GF-D8 (cell line): ENCODE results near the gene WDR27.
A peak's percentile ranks its signal among the peaks of the same experiment; 100 is the strongest.
"Not testable (repeated sequence)": the region's sequence is repeated elsewhere in the genome, so short reads cannot be mapped to it uniquely, and the experiment has no call there.

Source experiments
- DNase-seq: peaks from one replicate; lab custom pipeline; 2025; lab: John Stamatoyannopoulos, UW

WDR27 gene

DNA sequence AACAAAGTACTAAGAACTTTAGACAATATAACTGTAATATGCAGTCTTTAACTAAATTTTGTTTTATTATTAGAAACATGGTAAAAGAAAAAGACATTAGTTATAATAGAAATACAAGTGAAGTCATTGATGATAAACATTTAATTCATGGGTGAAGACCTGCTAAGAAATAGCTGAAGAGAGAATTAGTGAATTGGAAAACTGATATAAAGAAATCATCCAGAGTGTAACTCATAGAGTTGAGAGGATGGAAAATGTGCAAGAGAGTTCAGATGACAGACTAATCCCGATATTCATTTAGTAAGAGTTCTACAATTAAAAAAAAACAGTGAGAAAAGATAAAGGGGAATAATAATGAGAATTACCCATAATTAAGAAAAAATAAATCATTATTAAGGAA is 227.5 kb downstream of the WDR27 start:
- DNase-seq, result no peak

DNA sequence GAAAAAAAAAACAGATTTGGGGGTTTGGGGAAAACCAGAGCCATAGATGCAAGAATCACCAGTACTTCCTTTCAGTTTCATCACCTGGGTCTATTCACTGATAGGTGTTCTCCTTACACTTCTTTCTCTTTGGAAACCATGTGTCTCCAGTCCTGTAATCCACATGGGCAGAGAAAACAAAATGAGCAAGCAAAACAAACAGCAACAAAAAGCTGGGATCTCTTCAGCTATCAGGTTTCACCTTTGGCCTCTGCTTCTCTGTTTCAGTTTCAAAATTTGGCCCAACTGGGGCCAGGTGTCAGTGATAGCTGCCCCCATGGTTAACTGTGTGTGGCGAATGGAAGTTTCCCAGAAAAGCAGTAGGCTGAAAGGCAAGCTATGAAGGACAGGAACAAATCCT is 228.2 kb downstream of the WDR27 start:
- no peak for DNase-seq

DNA sequence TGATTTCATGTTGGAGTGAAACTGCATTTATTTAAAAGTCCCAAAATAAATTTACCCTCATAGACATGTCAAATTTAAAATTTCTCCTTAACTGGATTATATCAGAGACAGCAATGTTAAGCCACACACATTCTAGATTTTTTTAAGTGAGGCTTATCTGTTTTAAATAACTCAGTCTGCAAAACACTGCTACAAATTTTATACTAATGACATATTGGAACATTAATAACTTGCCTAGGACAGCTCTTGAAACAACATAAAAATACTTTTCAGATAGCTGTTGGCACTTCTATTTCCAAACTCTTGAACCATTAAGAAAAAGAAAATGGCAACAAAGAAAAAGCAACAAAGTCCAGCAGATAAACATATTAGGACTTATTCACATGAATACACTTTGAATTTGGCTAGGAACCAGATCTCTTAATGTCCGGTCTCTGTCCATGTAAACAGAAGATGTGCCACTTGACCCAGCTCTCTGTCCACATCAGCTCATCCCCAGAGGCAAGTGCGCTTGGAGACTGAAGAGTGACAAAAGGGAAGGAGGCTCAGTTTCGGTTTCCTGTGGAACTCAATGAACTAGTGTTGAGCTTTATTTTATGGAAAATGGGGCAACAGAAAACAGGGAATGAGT is 228.9 kb downstream of the WDR27 start:
- no peak for DNase-seq

DNA sequence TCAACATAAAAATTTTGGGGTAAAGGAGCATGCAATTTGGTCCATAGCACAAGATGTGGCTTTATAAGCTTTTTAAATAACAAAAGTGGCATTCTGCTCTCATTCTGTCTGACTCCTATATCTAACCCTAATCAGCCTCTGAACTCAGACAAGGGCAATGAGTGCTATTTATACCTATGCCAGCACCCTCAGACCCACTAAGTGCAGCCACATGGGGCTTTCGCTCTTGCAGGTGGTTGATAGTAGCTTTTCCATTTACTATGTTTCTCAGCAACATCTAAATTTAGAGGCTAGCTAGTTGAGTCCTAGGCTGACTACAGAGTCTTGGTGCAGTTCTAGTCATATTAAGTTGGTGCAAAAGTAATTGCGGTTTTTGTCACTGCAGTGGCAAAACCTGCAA is 231.0 kb downstream of the WDR27 start:
- no peak for DNase-seq

DNA sequence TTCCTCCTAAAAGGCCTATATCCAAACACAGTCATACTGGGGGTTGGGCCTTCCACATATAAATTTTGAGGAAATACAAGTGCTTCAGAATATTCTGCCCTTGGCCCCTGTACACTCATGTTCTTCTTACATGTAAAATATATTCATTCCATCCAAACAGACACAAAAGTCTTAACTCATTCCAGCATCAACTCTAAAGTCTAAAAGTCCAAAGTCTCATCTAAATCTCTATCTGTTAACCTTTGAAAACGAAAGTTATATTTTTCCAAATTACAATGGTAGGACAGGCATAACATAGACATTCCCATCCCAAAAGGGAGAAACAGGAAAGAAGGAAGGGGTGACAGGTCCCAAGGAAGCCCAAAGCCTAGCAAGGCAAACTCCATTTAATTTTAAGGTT is 232.8 kb downstream of the WDR27 start:
- DNase-seq, result no peak

DNA sequence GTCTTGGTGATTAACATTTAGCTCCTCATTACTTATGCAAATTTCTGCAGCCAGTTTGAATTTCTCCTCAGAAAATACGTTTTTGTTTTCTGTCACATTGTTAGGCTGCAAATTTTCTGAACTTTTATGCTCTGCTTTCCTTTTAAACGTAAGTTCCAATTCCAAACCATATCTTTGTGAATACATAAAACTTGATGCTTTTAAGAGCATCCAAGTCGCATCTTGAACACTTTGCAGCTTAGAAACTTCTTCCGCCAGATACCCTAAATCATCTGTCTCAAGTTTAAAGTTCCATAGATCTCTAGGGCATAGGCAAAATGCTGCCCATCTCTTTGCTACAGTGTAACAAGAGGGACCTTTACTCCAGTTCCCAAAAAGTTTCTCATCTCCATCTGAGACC is 234.1 kb downstream of the WDR27 start:
- not testable (repeated sequence) for DNase-seq

DNA sequence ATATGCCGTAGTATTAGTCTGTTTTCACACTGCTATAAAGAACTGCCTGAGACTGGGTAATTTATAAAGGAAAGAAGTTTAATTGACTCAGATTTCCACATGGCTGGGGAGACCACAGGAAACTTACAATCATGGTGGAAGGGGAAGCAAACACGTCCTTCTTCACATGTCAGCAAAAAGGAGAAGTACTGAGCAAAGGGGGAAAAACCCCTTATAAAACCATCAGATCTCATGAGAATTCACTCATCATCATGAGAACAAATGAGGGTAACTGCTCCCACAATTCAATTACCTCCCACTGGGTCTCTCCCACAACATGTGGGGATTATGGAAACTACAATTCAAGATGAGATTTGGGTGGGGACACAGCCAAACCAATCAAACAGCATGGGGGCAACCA is 235.6 kb downstream of the WDR27 start:
- peak; percentile 22 for DNase-seq

DNA sequence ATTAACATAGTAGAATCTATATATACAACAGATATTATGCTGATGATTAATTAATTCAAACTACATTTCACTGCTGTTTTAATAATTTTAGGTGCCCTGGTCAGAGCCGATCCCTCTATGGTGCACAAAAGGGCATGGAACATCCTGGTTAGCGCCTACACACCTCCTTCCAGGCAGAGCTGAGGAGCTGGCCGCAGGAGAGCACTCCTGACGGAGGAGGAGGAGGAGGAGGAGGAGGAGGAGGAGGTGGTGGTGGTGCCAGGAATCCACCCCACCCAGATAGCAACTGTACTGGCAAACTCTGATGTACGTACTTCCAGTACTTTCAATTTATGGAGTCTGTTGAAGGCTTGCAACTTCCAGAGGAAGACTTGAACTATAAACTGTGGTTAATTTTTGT is 244.1 kb downstream of the WDR27 start:
- no peak for DNase-seq

DNA sequence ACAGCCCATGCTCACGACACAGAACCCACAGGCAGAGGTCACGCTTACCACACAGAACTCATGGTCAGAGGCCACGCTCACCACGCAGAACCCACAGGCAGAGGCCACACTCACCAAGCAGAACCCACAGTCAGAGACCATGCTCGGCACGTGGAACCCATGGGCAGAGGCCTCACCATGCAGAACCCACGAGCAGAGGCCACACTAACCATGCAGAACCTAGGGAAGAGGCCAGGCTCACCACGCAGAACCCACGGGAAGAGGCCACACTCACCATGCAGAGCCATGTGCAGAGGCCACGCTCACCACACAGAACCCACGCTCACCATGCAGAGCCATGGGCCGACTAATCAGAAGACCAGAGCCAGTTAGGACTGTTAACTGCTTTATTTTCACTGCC is 245.0 kb downstream of the WDR27 start:
- no peak for DNase-seq

DNA sequence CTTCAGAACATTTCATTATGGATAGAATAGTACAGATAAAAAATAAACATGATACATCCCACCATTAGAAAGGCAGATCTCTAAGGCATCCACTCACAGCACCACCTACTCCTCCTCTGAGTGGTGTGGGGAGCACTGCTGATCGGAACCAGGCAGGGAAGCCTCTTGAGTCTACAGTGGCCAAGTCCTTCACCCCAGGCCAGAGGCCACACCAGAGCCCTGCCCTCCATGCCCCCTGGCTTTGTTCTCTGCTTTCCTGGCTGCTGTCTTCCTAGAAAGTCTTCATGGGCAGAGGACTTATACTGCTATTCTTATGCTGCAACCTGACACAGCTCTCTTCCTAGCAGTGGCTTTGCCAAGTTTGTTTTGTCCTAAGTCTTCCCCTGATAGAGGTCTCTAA is 246.4 kb downstream of the WDR27 start:
- no peak for DNase-seq

DNA sequence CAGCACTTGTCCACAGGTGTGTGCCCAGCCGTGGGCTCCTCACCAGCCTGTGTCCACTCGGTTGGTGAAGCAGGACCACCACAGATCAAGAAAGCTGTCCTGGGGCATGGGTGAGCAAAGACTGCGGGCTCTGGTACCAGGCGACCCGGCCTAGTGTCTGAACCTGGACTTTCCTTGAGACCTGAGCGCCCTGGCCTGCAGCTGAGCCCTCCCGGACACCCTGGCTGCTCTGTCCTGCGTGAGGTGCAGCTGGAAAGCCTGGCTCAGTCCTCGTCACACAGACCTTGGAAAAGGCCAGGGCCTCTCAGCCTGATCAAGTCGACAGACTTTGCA is 247.0 kb downstream of the WDR27 start:
- DNase-seq, result no peak

DNA sequence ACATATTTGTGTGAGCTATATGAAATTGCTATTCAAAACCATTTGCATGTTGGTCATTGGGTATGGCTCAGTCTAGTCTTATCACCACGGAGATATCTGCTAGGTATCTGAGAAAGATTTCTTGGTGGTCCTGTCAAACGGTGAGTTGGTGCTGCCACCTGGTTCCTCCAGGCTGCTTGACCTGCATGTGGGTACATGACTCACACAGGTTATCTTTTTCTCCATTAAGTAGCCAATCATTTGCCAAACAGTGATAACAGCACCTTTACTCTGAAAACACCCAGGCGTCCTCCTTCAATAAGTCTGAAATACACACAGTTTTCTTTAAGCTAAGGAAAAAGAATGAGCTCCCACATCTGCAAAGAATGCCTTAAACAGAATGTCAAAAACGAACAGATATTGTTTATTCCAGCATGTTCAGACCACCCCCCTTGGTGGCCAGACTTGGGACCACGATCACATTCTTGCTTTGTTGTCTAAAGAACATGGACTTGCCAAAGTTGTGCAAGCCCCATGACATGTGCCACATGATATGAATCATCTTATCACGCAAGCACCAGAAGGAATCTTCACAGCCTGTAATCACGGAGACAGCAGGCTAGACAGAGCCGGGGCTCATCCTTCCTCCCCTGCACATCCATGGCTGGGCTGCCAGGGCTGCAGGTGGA is 247.5 kb downstream of the WDR27 start:
- DNase-seq, result no peak

DNA sequence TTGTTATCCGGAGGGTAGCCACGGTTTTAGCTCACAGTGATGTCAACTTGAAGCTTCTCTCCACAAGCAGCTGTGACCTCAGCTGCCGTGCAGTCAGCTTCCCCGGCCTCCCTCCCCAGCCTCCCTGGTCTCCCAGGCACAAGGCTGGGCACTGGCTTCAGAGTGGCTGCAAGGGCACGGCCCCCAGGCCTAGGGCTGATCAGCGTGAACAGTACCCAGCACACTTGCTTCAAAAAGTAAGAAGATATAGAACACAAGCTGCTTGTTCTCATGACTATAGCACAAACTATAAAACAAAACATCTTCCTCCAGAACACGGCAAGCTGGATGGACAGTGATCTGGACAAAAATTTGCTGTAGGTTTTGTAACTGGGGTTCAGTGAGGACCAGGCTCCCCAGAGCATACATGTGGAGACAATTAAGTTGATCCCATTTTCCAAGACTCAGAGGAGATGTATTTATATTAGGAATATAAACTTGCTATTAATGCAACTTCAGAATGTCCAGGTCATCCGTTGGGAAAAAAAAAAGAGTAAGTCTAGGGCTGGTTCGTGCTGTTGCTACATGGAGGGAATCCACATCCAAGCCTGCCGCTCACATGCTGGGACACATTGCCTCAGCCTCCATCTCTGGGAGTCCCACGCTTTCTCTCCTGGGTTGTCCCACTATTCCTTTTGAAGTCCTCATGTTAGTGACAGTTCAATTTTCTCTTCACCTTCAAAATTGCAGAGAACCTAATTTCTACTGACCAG is 248.8 kb downstream of the WDR27 start:
- DNase-seq, result no peak

DNA sequence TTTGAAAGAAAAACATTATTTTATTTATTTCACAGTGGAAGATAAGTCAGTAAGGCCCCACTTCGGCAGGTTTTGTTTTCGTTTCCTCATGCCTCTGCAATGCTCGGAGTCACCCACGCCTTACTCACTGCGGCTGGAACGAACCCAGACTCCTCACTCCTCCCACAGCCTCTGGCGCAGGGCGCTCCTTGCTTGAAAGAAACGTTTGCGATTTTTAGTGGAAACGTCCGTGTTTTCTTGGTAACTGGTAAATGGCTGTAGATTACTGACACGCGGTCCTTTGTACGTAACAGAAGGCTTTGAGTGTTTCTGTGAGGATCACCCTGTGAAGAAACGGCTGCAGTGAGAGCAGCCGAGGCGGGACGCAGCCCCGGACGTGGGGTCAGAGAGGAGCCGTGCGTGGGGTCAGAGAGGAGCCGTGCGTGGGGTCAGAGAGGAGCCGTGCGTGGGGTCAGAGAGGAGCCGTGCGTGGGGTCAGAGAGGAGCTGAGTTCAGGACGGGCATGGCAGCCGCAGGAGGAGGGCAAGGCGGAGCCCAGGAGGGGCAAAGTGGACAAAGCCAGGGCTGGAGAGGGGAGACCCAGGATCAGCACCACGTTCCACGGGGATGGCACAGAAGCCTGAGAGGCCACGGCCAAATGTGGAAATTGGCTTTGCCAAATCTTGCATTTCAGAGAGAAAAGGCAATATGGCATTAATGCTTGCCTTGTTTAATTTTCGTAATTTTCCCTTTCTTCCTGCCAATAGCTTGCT is 249.5 kb downstream of the WDR27 start:
- DNase-seq, result no peak

DNA sequence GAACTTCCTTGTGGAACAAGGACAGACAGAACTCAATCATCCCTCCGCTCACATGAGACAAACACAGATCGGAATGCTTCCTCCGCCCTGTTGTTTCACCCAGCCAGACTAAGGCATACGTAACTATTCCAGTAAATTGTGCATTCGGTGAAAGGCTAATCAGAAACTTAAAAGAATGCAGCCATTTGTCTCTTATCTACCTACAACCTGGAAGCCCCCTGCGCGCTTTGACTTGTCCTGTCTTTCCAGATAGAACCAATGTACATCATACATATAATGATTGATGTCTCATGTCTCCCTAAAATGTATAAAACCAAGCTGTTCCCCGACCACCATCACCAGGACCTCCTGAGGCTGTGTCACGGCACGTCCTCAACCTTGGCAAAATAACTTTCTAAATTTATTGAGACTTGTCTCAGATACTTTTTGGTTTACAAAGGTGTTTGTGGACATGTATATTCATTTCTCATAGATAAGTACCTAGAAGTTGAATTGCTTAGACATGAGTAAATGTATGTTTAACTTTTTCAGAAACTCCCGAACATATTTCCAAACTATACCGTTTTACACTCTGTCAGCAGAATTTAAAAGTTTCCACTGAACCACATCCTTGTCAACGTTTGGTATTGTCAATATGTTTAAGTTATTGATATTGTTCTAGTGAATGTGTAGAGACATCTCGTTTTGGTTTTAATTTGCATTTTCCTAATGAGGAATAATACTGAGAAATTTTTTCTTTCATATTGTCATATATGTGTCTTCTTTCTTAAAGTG is 250.6 kb downstream of the WDR27 start:
- DNase-seq, result no peak

DNA sequence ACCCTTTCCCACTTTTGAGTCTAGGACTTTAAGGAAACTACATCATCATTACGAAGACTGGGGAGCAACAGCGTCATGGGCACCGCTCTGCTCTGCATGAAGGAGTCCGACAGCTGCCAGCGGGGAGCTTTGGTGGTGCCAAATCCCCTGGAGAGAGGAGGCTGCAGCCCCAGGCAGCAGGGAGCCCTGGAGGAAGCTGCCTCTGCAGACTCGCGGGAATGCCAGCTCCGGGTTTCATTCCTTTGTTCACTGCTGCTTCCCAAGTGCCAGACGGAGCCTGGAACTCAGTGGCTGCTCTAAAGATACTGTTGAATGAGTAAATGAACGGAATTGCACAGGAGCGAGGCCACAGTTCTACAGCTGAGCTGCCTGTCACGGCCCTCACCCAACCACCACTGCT is 251.7 kb downstream of the WDR27 start:
- DNase-seq, result no peak

DNA sequence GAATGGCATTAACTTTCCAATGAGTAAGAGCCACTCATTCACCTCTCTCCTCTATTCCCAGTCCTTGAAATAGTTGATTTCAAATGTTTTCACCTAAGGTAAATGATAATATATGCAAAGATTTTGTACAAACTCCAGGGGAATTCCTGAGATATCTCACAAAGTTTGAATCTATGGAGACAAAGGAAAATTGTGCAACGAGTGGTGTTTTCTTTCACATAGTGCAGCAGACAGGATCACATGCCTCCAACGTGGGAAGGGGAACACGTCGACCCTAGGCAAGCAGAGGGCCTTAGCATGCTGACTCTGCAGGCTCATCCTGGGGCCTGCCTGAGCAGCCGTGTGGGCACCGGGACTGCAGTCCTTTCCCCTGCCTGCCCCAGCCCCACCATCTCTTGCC is 252.6 kb downstream of the WDR27 start:
- DNase-seq, result no peak

DNA sequence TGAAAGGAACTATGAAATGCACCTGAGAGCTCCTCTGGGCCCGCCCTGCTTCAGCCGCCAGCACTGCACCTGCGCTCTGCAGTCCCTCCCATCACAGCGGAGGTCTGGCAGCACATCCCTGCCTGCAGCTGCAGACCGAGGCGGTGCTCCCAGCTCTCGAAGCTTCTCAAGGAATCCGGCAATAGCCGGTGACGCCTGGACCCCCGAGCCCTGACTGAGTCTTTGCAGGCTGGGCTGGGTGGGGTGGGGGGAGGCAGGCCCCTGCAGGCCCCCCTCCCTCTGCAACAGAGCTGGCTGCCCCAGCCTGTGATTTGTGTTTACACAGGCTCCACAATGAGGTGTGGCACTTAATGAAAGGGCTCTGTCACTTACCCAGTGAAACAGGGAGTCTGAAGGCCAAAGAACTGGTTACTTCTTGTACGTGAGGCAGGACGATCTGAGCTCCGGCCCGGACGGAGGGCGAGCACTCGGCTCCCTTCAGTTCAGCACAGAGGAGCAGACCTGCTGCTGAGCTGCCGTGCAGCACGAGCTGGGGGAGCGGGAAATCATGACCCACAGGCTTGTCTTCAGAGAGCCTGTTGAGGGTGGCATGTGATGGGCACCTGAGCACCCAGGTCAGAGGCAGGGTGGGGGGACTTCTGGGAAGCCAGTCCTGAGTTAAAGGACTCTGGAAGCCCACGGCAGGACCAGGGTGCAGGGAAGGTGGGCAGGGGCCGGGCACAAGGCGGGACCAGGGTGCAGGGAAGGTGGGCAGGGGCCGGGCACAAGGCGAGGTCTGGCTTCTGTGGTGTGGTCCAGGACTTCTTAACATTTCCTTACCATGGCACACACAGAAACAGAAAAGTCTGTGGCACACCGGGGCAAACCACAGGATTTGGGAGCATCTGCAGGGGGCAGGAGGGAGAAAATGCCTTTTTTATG is 255.9 kb downstream of the WDR27 start:
- no peak for DNase-seq

DNA sequence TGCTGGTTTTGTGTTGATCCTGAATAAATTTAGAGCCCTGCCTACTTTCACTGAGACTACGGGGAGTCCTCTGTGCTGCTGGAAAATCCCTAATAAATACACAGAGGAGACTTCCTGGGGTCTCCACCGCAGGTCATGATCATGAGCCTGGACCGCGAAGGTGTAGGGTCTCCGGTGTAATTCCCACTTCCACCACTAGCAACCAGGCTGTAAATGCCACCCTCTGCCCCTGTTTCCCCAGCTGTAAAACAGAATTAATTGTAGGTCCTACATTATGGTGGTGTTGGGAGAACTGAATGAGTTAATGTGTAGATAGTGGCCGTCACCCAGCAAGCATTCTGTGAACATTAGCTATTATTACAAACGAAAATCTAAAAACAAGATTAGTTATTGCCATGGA is 256.6 kb downstream of the WDR27 start:
- no peak for DNase-seq

DNA sequence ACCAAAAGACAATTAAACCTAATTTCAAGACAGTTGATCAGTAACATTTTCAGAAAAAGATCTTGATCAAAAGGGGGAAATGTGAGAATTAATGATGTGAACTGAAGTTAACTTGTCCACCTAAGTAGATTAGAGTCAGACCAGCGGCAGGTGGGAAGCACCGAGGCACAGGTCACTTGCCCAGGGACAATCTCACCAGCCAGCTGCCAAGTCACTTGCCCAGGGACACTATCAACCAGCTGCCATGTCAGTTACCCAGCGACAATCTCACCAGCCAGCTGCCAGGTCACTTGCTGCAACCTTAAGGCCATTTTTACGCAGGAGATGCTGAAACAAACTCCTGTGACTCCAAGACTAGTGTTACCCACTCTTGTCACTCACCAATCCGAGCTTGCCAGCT is 260.5 kb downstream of the WDR27 start:
- DNase-seq, result no peak

DNA sequence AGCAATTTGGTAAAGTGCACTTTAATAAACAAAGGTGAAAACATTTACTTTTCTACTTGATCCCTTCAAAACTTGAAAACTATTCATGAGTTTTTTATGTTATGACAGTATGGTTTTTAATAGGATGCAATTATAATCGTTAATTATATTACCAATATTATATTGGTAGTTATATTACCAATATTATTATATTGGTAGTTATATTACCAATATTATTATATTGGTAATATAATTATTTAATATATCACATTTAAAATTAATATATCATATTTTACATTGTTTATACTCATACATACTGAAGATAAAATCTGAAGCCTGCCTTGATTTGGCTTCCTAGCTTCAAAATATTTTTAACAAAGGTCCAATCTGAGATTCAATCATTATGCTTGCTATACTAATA is 262.1 kb downstream of the WDR27 start:
- DNase-seq, result no peak
